K562 (cell line): ENCODE results near the gene EFCAB5. TPM values are rescaled to one million over a fixed set of nuclear protein-coding genes. Genes with fewer than 3 reads are reported as not detected.
"Not testable (repeated sequence)": the region's sequence is repeated elsewhere in the genome, so short reads cannot be mapped to it uniquely, and the experiment has no call there.

Experiments used
- ATAC-seq: fragments of 200-7000 bp; cut with Tn5 transposase; 3 replicates; pipeline ENCODE4 v1.9.1; 2020; ENCODE audit warnings: moderate library complexity
- BruUV-seq: library from RNA; stranded (reverse); fragments of 400-500 nt; replicated peaks from 2 replicates; lab custom pipeline; 2021; lab: Mats Ljungman, UMichigan
- CTCF ChIA-PET: fragments of 300-600 bp; formaldehyde crosslinking; extraction: SDS; loops from one replicate; lab custom pipeline; 2021; ENCODE audit warnings: low intra/inter-chr PET ratio; lab: Yijun Ruan, JAX
- POLR2A ChIA-PET: fragments of 300-600, 350-650 bp; sonication (Branson Sonifier 250); formaldehyde crosslinking; extraction: SDS; loops from one replicate; lab custom pipeline; 2021; ENCODE audit warnings: antibody characterized with exemption, inconsistent platforms; lab: Yijun Ruan, JAX
- DNase-seq, 4 experiments: peaks; one replicate each; pipeline versions ENCODE4 v3.0.0 to v3.0.0-alpha.2; 2011 to 2018; ENCODE audit warnings: low spot score in 3 of 4, mixed read lengths in 3 of 4; ENCODE audit errors: extremely low read depth in 1 of 4
- FAIRE-seq: peaks from 2 replicates; lab custom pipeline; 2011; peaks lifted over from hg19 to GRCh38; lab: Jason Lieb, UNC
- H2AFZ ChIP-seq: 2 replicates; pipeline ENCODE4 v1.6.0; 2011; ENCODE audit warnings: low read depth, low read length, control low read depth, inconsistent platforms
- H3K27ac ChIP-seq: fragments of 200-600 bp; 3 replicates; pipeline ENCODE4 v1.8.0; 2011; ENCODE audit warnings: low read depth, mild to moderate bottlenecking, control low read depth, inconsistent platforms, low read length, moderate library complexity, mixed read lengths; ENCODE audit errors: extremely low read depth
- H3K27me3 ChIP-seq, 2 experiments: fragments of 300-600 bp in 1 of 2; 2 replicates in 1 of 2; 3 replicates in 1 of 2; pipeline versions ENCODE4 v1.6.0 to v1.8.0; 2011; ENCODE audit warnings: inconsistent platforms in 2 of 2, low read length in 2 of 2, mild to moderate bottlenecking in 1 of 2, mixed read lengths in 1 of 2, moderate library complexity in 1 of 2; ENCODE audit not compliant: control insufficient read depth in 2 of 2, insufficient read depth in 2 of 2
- H3K36me3 ChIP-seq: fragments of 300-600 bp; 3 replicates; pipeline ENCODE4 v1.8.0; 2011; ENCODE audit warnings: mild to moderate bottlenecking, low read length, inconsistent platforms; ENCODE audit not compliant: control insufficient read depth, insufficient read depth
- H3K4me1 ChIP-seq, 2 experiments: fragments of 200-600 bp in 1 of 2; replicated peaks in 1 of 2; 2 replicates in 1 of 2; 3 replicates in 1 of 2; pipeline versions ENCODE4 v1.5.1 to v1.8.0; 2011; ENCODE audit warnings: inconsistent platforms in 2 of 2, low read length in 2 of 2, mild to moderate bottlenecking in 1 of 2, mixed read lengths in 1 of 2, moderate library complexity in 1 of 2; ENCODE audit not compliant: control insufficient read depth in 2 of 2, insufficient read depth in 2 of 2
- H3K4me2 ChIP-seq: 2 replicates; pipeline ENCODE4 v1.6.1; 2011; ENCODE audit warnings: low read length, control low read depth, inconsistent platforms, mixed read lengths; ENCODE audit not compliant: insufficient read depth
- H3K4me3 ChIP-seq: fragments of 200-600 bp; sonication (generic), shearing (Covaris generic); 2 replicates; pipeline ENCODE4 v1.5.1; 2016; ENCODE audit warnings: control low read depth, inconsistent platforms
- H3K79me2 ChIP-seq: fragments of 200-600 bp; 3 replicates; pipeline ENCODE4 v1.8.0; 2011; ENCODE audit warnings: low read length, inconsistent platforms; ENCODE audit not compliant: control insufficient read depth, insufficient read depth
- H3K9ac ChIP-seq, 2 experiments: 2 replicates each; pipeline versions ENCODE4 v1.6.0 to v1.6.1; 2011; ENCODE audit warnings: low read depth in 2 of 2, low read length in 2 of 2, control low read depth in 1 of 2, inconsistent platforms in 1 of 2, mild to moderate bottlenecking in 1 of 2, mixed read lengths in 1 of 2; ENCODE audit not compliant: insufficient read depth in 1 of 2
- H3K9me1 ChIP-seq: one replicate; pipeline ENCODE4 v1.6.0; 2011; ENCODE audit warnings: inconsistent platforms, mild to moderate bottlenecking, low read length, moderate library complexity; ENCODE audit not compliant: control insufficient read depth, insufficient read depth
- H3K9me3 ChIP-seq: replicated peaks from 2 replicates; pipeline ENCODE4 v1.5.1; 2011; ENCODE audit warnings: low read depth, low read length, inconsistent platforms; ENCODE audit not compliant: control insufficient read depth, insufficient read depth
- H4K20me1 ChIP-seq: replicated peaks from 2 replicates; pipeline ENCODE4 v1.6.1; 2011; ENCODE audit warnings: low read length, inconsistent platforms, mixed read lengths; ENCODE audit not compliant: control insufficient read depth, insufficient read depth
- C11orf30 ChIP-seq: fragments of 450-650 bp; IDR thresholded peaks from 2 replicates; pipeline ENCODE4 v1.6.1; 2016; ENCODE audit warnings: low read depth, mild to moderate bottlenecking
- DMBX1 ChIP-seq: fragments of 250-450 bp; sonication (Bioruptor Pico); IDR thresholded peaks from 2 replicates; pipeline ENCODE4 v1.8.0; 2022; ENCODE audit warnings: inconsistent platforms, mild to moderate bottlenecking, moderate library complexity, borderline replicate concordance
- DPF2 ChIP-seq: fragments of 450-650 bp; IDR thresholded peaks from 2 replicates; pipeline ENCODE4 v1.6.1; 2016
- GABPB1 ChIP-seq: sonication (generic); formaldehyde crosslinking; IDR thresholded peaks from 2 replicates; pipeline ENCODE4 v1.8.0; 2022; ENCODE audit warnings: mild to moderate bottlenecking, missing genetic modification reagents
- RBBP5 ChIP-seq: fragments of 200-600 bp; sonication (generic); IDR thresholded peaks from 2 replicates; pipeline ENCODE4 v1.6.1; 2012; ENCODE audit warnings: borderline replicate concordance, mild to moderate bottlenecking, low read length, control low read depth, inconsistent platforms; ENCODE audit not compliant: insufficient read depth, poor library complexity, severe bottlenecking
- RNF219 ChIP-seq: fragments of 250-450 bp; sonication (Bioruptor Pico); IDR thresholded peaks from 2 replicates; pipeline ENCODE4 v1.5.0; 2022; ENCODE audit warnings: mild to moderate bottlenecking
- ZNF354B ChIP-seq: fragments of 250-450 bp; sonication (Bioruptor Pico); IDR thresholded peaks from 2 replicates; pipeline ENCODE4 v1.4.0; 2020
- ZNF507 ChIP-seq: conservative IDR thresholded peaks from 2 replicates; pipeline ENCODE4 v1.6.1; 2017; ENCODE audit warnings: missing genetic modification characterization, missing compliant biosample characterization
- WGBS: fragments of 100-300 bp; shearing (Covaris generic); methylation state at CpG from one replicate; pipeline ENCODE4 v1.1.6; 2016; ENCODE audit warnings: low coverage, mixed read lengths; ENCODE audit not compliant: insufficient coverage; ENCODE audit errors: missing lambda C conversion rate; 5-methylcytosine and 5-hydroxymethylcytosine counted together
- in situ Hi-C: fragments of 300-500 bp; cut with MboI; formaldehyde crosslinking; loops from 4 replicates; pipeline ENCODE4 v1.15.0; 2018; ENCODE audit warnings: inconsistent platforms, mixed read lengths
- intact Hi-C: fragments of 100-400 bp; cut with micrococcal nuclease; formaldehyde crosslinking; loops from 2 replicates; pipeline ENCODE4 v1.14.2; 2022
- polyA plus RNA-seq, 8 experiments: library from polyadenylated mRNA; depleted of rRNA in 4 of 8; stranded (reverse) in 5 of 8; unstranded in 3 of 8; fragments of >200 nt; fragmentation: Nextera tagmentation in 2 of 8; fragmentation: Illumina TruSeq in 1 of 8; extraction: Ambion mirVana in 2 of 8; extraction: Trizol in 1 of 8; gene quantifications; 2 replicates each; pipeline versions ENCODE4 v1.2.1 to v1.2.3, GENCODE V29; 2011 to 2014; ENCODE audit warnings: inconsistent platforms in 1 of 8, missing spikeins in 1 of 8
- total RNA-seq, 7 experiments: library from RNA; depleted of rRNA in 6 of 7; stranded (reverse); fragments of >200 nt in 6 of 7; fragmentation: Illumina TruSeq in 2 of 7; extraction: Trizol in 2 of 7; gene quantifications; 2 replicates each; pipeline versions ENCODE4 v1.2.1 to v1.2.3, GENCODE V29; 2011 to 2021; ENCODE audit warnings: low replicate concordance in 1 of 7

EFCAB5 gene
- total and polyA plus RNA-seq, 9 of the 15 experiments (the other 6 are each of a cell fraction or from before 2014, with no cell fraction given) = 0.06 to 0.11 TPM; not detected in 7

GRCh38 chr17:29892201-29892600 is 49.2 kb upstream of the EFCAB5 start (continued):
- TF ChIP-seq RNF219 = no peak
- TF ChIP-seq C11orf30 = no peak
- no peak for TF ChIP-seq DMBX1 (CRISPR knock-in tag)
- TF ChIP-seq RBBP5 = no peak
- no peak for TF ChIP-seq DPF2
- TF ChIP-seq GABPB1 (CRISPR knock-in tag) = no peak

DNA sequence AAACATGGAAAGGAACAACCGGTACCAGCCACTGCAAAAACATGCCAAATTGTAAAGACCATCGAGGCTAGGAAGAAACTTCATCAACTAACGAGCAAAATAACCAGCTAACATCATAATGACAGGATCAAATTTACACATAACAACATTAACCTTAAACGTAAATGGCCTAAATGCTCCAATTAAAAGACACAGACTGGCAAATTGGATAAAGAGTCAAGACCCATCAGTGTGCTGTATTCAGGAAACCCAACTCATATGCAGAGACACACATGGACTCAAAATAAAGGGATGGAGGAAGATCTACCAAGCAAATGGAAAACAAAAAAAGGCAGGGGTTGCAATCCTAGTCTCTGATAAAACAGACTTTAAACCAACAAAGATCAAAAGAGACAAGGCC is 44.3 kb upstream of the EFCAB5 start:
- H4K20me1 ChIP-seq, FAIRE-seq, H3K4me3 ChIP-seq, BruUV-seq, H3K27me3 ChIP-seq, H3K27ac ChIP-seq, intact Hi-C loops, ATAC-seq, H3K9me3 ChIP-seq, H3K9me1 ChIP-seq, H3K9ac ChIP-seq, H3K79me2 ChIP-seq, H3K4me2 ChIP-seq, CTCF ChIA-PET, DNase-seq, H3K4me1 ChIP-seq, POLR2A ChIA-PET, H3K36me3 ChIP-seq, in situ Hi-C loops, H2AFZ ChIP-seq: not testable (repeated sequence)
- WGBS = 55% methylated on average over 3 of the region's 4 CpGs
- TF ChIP-seq ZNF507 (peak; percentile 98), ZNF354B (peak; percentile 68)
